K562 (cell line): ENCODE results near the gene SNCA. TPM values are rescaled to one million over a fixed set of nuclear protein-coding genes. Genes with fewer than 3 reads are reported as not detected.

Experiments
- ATAC-seq: fragments of 200-7000 bp; cut with Tn5 transposase; 3 replicates; pipeline ENCODE4 v1.9.1; 2020; ENCODE audit warnings: moderate library complexity
- BruUV-seq: library from RNA; stranded (reverse); fragments of 400-500 nt; replicated peaks from 2 replicates; lab custom pipeline; 2021; lab: Mats Ljungman, UMichigan
- CTCF ChIA-PET: fragments of 300-600 bp; formaldehyde crosslinking; extraction: SDS; loops from one replicate; lab custom pipeline; 2021; ENCODE audit warnings: low intra/inter-chr PET ratio; lab: Yijun Ruan, JAX
- POLR2A ChIA-PET: fragments of 300-600, 350-650 bp; sonication (Branson Sonifier 250); formaldehyde crosslinking; extraction: SDS; loops from one replicate; lab custom pipeline; 2021; ENCODE audit warnings: antibody characterized with exemption, inconsistent platforms; lab: Yijun Ruan, JAX
- DNase-seq, 4 experiments: peaks; one replicate each; pipeline versions ENCODE4 v3.0.0 to v3.0.0-alpha.2; 2011 to 2018; ENCODE audit warnings: low spot score in 3 of 4, mixed read lengths in 3 of 4; ENCODE audit errors: extremely low read depth in 1 of 4
- FAIRE-seq: peaks from 2 replicates; lab custom pipeline; 2011; peaks lifted over from hg19 to GRCh38; lab: Jason Lieb, UNC
- H2AFZ ChIP-seq: 2 replicates; pipeline ENCODE4 v1.6.0; 2011; ENCODE audit warnings: low read depth, low read length, control low read depth, inconsistent platforms
- H3K27ac ChIP-seq: fragments of 200-600 bp; 3 replicates; pipeline ENCODE4 v1.8.0; 2011; ENCODE audit warnings: low read depth, mild to moderate bottlenecking, control low read depth, inconsistent platforms, low read length, moderate library complexity, mixed read lengths; ENCODE audit errors: extremely low read depth
- H3K27me3 ChIP-seq, 2 experiments: fragments of 300-600 bp in 1 of 2; 2 replicates in 1 of 2; 3 replicates in 1 of 2; pipeline versions ENCODE4 v1.6.0 to v1.8.0; 2011; ENCODE audit warnings: inconsistent platforms in 2 of 2, low read length in 2 of 2, mild to moderate bottlenecking in 1 of 2, mixed read lengths in 1 of 2, moderate library complexity in 1 of 2; ENCODE audit not compliant: control insufficient read depth in 2 of 2, insufficient read depth in 2 of 2
- H3K36me3 ChIP-seq: fragments of 300-600 bp; 3 replicates; pipeline ENCODE4 v1.8.0; 2011; ENCODE audit warnings: mild to moderate bottlenecking, low read length, inconsistent platforms; ENCODE audit not compliant: control insufficient read depth, insufficient read depth
- H3K4me1 ChIP-seq, 2 experiments: fragments of 200-600 bp in 1 of 2; replicated peaks in 1 of 2; 2 replicates in 1 of 2; 3 replicates in 1 of 2; pipeline versions ENCODE4 v1.5.1 to v1.8.0; 2011; ENCODE audit warnings: inconsistent platforms in 2 of 2, low read length in 2 of 2, mild to moderate bottlenecking in 1 of 2, mixed read lengths in 1 of 2, moderate library complexity in 1 of 2; ENCODE audit not compliant: control insufficient read depth in 2 of 2, insufficient read depth in 2 of 2
- H3K4me2 ChIP-seq: 2 replicates; pipeline ENCODE4 v1.6.1; 2011; ENCODE audit warnings: low read length, control low read depth, inconsistent platforms, mixed read lengths; ENCODE audit not compliant: insufficient read depth
- H3K4me3 ChIP-seq: fragments of 200-600 bp; sonication (generic), shearing (Covaris generic); 2 replicates; pipeline ENCODE4 v1.5.1; 2016; ENCODE audit warnings: control low read depth, inconsistent platforms
- H3K79me2 ChIP-seq: fragments of 200-600 bp; 3 replicates; pipeline ENCODE4 v1.8.0; 2011; ENCODE audit warnings: low read length, inconsistent platforms; ENCODE audit not compliant: control insufficient read depth, insufficient read depth
- H3K9ac ChIP-seq, 2 experiments: 2 replicates each; pipeline versions ENCODE4 v1.6.0 to v1.6.1; 2011; ENCODE audit warnings: low read depth in 2 of 2, low read length in 2 of 2, control low read depth in 1 of 2, inconsistent platforms in 1 of 2, mild to moderate bottlenecking in 1 of 2, mixed read lengths in 1 of 2; ENCODE audit not compliant: insufficient read depth in 1 of 2
- H3K9me1 ChIP-seq: one replicate; pipeline ENCODE4 v1.6.0; 2011; ENCODE audit warnings: inconsistent platforms, mild to moderate bottlenecking, low read length, moderate library complexity; ENCODE audit not compliant: control insufficient read depth, insufficient read depth
- H3K9me3 ChIP-seq: replicated peaks from 2 replicates; pipeline ENCODE4 v1.5.1; 2011; ENCODE audit warnings: low read depth, low read length, inconsistent platforms; ENCODE audit not compliant: control insufficient read depth, insufficient read depth
- H4K20me1 ChIP-seq: replicated peaks from 2 replicates; pipeline ENCODE4 v1.6.1; 2011; ENCODE audit warnings: low read length, inconsistent platforms, mixed read lengths; ENCODE audit not compliant: control insufficient read depth, insufficient read depth
- MEIS2 ChIP-seq: fragments of 450-650 bp; IDR thresholded peaks from 2 replicates; pipeline ENCODE4 v1.6.1; 2014; ENCODE audit warnings: mild to moderate bottlenecking; ENCODE audit not compliant: partially characterized antibody
- NR2C1 ChIP-seq, 2 experiments: fragments of 450-650 bp; IDR thresholded peaks; 2 replicates each; pipeline ENCODE4 v1.6.1; 2017; ENCODE audit warnings: mild to moderate bottlenecking in 2 of 2, antibody characterized with exemption in 1 of 2, inconsistent platforms in 1 of 2, missing compliant biosample characterization in 1 of 2, missing genetic modification characterization in 1 of 2
- PTBP1 ChIP-seq: fragments of 200-400 bp; formaldehyde crosslinking; IDR thresholded peaks from 2 replicates; pipeline ENCODE4 v1.6.1; 2017; ENCODE audit warnings: low read depth, low read length
- RAD51 ChIP-seq: fragments of 450-650 bp; IDR thresholded peaks from 2 replicates; pipeline ENCODE4 v1.7.1; 2016; ENCODE audit warnings: low read depth, mild to moderate bottlenecking, borderline replicate concordance
- RFX1 ChIP-seq: fragments of 450-650 bp; IDR thresholded peaks from 2 replicates; pipeline ENCODE4 v1.6.1; 2016; ENCODE audit warnings: mild to moderate bottlenecking, moderate library complexity
- SRSF1 ChIP-seq: fragments of 200-400 bp; formaldehyde crosslinking; IDR thresholded peaks from 2 replicates; pipeline ENCODE4 v1.6.1; 2017; ENCODE audit warnings: mild to moderate bottlenecking, low read depth, low read length, moderate library complexity
- TBP ChIP-seq: optimal IDR thresholded peaks from 2 replicates; pipeline ENCODE3; 2011; ENCODE audit warnings: low read depth, low read length, improper control_type of control experiment
- WGBS: fragments of 100-300 bp; shearing (Covaris generic); methylation state at CpG from one replicate; pipeline ENCODE4 v1.1.6; 2016; ENCODE audit warnings: low coverage, mixed read lengths; ENCODE audit not compliant: insufficient coverage; ENCODE audit errors: missing lambda C conversion rate; 5-methylcytosine and 5-hydroxymethylcytosine counted together
- in situ Hi-C: fragments of 300-500 bp; cut with MboI; formaldehyde crosslinking; loops from 4 replicates; pipeline ENCODE4 v1.15.0; 2018; ENCODE audit warnings: inconsistent platforms, mixed read lengths
- intact Hi-C: fragments of 100-400 bp; cut with micrococcal nuclease; formaldehyde crosslinking; loops from 2 replicates; pipeline ENCODE4 v1.14.2; 2022
- polyA plus RNA-seq, 8 experiments: library from polyadenylated mRNA; depleted of rRNA in 4 of 8; stranded (reverse) in 5 of 8; unstranded in 3 of 8; fragments of >200 nt; fragmentation: Nextera tagmentation in 2 of 8; fragmentation: Illumina TruSeq in 1 of 8; extraction: Ambion mirVana in 2 of 8; extraction: Trizol in 1 of 8; gene quantifications; 2 replicates each; pipeline versions ENCODE4 v1.2.1 to v1.2.3, GENCODE V29; 2011 to 2014; ENCODE audit warnings: inconsistent platforms in 1 of 8, missing spikeins in 1 of 8
- total RNA-seq, 7 experiments: library from RNA; depleted of rRNA in 6 of 7; stranded (reverse); fragments of >200 nt in 6 of 7; fragmentation: Illumina TruSeq in 2 of 7; extraction: Trizol in 2 of 7; gene quantifications; 2 replicates each; pipeline versions ENCODE4 v1.2.1 to v1.2.3, GENCODE V29; 2011 to 2021; ENCODE audit warnings: low replicate concordance in 1 of 7

SNCA gene
- total and polyA plus RNA-seq, 9 of the 15 experiments (the other 6 are each of a cell fraction or from before 2014, with no cell fraction given): 1.7 to 12.6 (median 3.6) TPM

GRCh38 chr4:89720981-89721380, 116.0 kb downstream of the SNCA start:
- ChIA-PET POLR2A (no interaction called here), CTCF (no interaction called here)
- intact Hi-C loops (no loop called here), in situ Hi-C loops (no loop called here)
- Histone ChIP-seq H3K27me3 (no peaks in the 10 kb centered on the region), H3K79me2 (no peaks in the 10 kb centered on the region), H3K9me3 (no peaks in the 10 kb centered on the region), H3K36me3 (no peaks in the 10 kb centered on the region), H3K4me1 (no peaks in the 10 kb centered on the region), H2AFZ (no peak overlapping the region), H3K4me3 (no peak overlapping the region), H3K27ac (no peak overlapping the region), H3K9me1 (no peaks in the 10 kb centered on the region), H3K9ac (no peak overlapping the region), H4K20me1 (no peaks in the 10 kb centered on the region), H3K4me2 (no peak overlapping the region)
- no peak for ATAC-seq
- WGBS: 3% methylated on average over 2 of the region's 2 CpGs
- FAIRE-seq: no peak
- no peak for DNase-seq
- no TSS peak for BruUV-seq
- TF ChIP-seq TBP (no peak), PTBP1 (no peak), RFX1 (peak; percentile 25; the same call in 1 of the 2 replicates)

GRCh38 chr4:89719536-89720090, 117.3 kb downstream of the SNCA start:
- Histone ChIP-seq H2AFZ (no peak overlapping the region), H3K27ac (no peak overlapping the region), H3K36me3 (no peaks in the 10 kb centered on the region), H3K4me3 (no peak overlapping the region), H3K9me3 (no peaks in the 10 kb centered on the region), H4K20me1 (no peaks in the 10 kb centered on the region), H3K27me3 (no peaks in the 10 kb centered on the region), H3K9me1 (no peaks in the 10 kb centered on the region), H3K4me1 (no peaks in the 10 kb centered on the region), H3K9ac (no peak overlapping the region), H3K4me2 (no peak overlapping the region), H3K79me2 (no peaks in the 10 kb centered on the region)
- TF ChIP-seq RAD51: no peak
- no peak for TF ChIP-seq SRSF1
- no peak for TF ChIP-seq MEIS2
- TF ChIP-seq NR2C1 (IDR thresholded peaks at IDR 0.05): no peak
- no peak for TF ChIP-seq NR2C1 (tag; IDR thresholded peaks at IDR 0.05)
- no TSS peak for BruUV-seq
- DNase-seq (no peak), FAIRE-seq (no peak), ATAC-seq (no peak)
- ChIA-PET POLR2A (no interaction called here), CTCF (no interaction called here)
- in situ Hi-C loops: no loop called here
- intact Hi-C loops: no loop called here
- under 1% methylated on average over 7 of the region's 7 CpGs for whole genome bisulfite sequencing
